Activated T-cell treated with anti-CD3 and anti-CD28 coated beads, Interleukin-2, amount 50 U/mL, for 1 hour (primary cell): ENCODE measurements around the gene CAND1.

ENCODE experiments used
- DNase-seq: peaks from one replicate; pipeline ENCODE4 v3.0.0-alpha.2; 2020

Gene CAND1

DNA sequence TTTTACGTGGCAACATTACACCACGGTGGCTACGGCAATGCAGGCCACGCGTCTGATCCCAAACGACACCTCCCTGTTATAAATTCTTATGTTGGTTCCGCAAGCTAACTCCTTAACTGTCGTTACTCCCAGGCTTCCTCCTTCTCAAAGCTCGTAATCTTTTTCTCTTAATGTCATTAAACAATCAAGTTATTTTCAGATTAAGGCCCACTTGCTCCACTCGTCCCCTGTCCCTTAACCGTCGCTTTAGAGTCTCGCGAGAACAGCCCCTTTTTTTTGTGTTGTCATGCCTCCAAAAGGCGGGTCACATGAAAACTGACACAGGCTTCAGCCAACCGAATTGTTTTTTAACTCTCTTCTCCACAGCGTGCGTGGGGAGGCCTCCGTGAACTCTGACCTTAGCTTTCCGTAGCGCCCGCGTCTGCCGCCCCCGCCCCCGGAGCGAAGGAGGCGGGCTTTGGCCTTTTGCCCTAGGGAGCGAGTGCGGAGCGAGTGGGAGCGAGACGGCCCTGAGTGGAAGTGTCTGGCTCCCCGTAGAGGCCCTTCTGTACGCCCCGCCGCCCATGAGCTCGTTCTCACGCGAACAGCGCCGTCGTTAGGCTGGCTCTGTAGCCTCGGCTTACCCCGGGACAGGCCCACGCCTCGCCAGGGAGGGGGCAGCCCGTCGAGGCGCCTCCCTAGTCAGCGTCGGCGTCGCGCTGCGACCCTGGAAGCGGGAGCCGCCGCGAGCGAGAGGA is at the start of gene CAND1:
CAND1 (plus strand) TSS at position 463 of the 737 bp plus-strand sequence. CDS start 360 bp downstream, outside the sequence.
- DNase-seq: peak; percentile 96

DNA sequence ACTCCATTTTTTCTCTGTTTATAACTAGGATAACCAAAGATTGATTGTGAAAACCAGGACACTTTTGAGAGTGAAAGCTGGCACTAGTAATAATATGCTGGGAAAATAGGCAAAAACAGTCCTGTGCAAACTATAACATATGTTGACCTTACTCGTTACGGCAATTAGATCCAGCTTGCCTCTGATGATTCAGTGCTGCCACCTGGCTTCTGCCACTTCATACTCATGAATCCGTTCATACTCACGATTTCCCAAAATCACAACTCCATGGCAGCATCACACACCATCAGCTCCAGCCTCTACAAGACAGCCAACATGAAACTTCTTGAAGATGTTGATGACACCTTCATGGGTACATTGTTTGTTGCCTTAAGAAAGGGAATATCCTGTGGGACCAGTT is 49.1 kb upstream of the CAND1 start:
- DNase-seq: no peak

DNA sequence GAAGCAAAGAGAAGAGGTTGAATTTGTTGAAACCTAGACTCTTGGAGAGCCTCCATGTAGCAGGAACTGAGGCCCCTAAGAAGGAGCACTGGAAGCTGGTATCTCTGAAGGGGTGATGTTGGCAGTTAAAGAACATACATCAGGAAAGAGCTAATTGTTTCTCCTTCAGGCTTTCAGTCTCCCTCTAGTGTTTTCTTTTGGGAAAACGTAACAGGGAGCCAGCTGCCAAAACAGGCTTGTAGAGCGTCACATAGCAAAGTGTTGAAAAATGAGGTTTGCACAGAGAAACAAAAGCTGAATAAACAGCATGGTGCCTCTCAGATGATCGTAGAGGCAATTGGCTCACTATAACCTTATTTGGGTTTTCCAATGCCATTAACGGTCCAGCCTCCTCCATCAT is 46.9 kb upstream of the CAND1 start:
- DNase-seq: no peak

DNA sequence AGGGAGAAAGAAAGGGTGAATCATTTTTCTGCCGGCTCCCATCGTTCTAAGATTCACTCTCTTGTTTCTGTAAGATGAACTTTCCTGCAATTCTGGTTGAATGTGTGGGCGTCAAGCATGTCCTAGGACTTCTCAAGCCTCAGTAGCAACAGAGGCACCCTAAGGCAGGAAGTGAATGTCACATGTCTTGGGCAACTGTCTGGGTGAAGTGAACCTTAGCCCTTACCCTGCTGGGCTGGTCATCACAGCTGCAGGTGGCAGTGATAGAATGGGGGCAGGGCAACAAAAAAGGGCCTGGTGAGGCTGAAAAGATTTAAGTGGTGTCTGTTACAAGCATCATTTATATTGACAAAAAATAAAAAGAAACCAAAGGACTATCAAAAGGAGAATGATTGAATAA is 45.9 kb upstream of the CAND1 start:
- no peak for DNase-seq

- no peak for DNase-seq
These were observed 31.9 kb upstream of the CAND1 start for GRCh38 chr12:67237231-67237630.

DNA sequence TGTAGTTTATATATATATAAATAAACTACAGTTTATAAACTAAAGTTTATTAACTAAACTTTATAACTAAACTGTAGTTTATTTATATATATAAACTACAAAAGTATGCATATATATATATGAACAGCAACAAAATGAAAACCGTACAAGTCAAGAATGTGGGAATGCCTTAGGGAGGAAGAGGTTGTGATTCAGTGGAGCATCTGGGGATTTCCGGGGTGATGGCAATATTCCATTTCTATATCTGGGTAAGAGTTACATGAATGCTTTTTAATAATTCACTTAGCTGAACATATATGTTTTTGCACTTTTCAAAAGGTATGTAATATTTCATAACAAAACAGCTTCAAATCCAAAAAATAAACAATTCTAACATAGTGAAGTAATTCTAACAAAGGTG is 30.1 kb upstream of the CAND1 start:
- DNase-seq: no peak

DNA sequence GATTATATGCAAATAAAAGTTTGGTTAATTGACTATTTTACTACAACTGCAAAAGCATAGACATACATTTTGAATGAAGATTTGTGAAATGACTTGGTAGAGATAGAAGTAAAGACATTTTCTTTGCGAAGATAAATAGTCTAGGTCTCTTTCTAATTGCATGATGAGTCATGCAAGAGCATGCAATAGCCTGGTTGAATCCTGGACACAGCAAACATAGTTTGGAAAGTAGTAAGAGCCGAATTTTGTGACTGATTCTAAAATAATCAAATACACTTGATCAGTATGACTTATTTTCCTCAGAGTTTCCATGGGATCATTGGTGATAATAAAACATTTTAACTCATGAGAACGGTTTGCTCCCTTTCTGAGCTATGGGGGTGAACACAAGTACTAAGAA is 27.7 kb upstream of the CAND1 start:
- no peak for DNase-seq

- no peak for DNase-seq
These were observed 25.9 kb upstream of the CAND1 start for GRCh38 chr12:67243260-67243659.

DNA sequence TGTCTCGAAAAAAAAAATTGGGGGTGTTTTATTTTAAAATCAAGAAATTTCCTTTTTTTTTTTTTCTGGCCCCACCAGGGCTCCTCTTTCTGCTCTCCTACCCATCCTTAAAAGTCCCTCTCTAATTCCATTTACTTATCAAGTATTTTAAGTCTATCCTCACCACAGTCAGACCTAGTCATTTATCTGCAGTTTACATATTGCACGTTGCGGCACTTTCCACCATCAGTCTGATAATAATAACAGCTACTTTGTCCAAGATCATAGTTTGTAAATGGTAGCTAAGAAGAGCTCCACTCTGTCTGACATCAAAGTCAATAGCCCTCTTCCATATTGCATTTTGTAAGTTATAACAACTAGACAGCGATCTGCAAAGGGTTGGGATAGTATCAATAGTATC is 23.6 kb upstream of the CAND1 start:
- no peak for DNase-seq

GRCh38 chr12:67251012-67251411 is 18.1 kb upstream of the CAND1 start:
- no peak for DNase-seq

- no peak for DNase-seq
These were observed 14.7 kb upstream of the CAND1 start for GRCh38 chr12:67254372-67255026.

- no peak for DNase-seq
These were observed 12.5 kb upstream of the CAND1 start for GRCh38 chr12:67256649-67257048.

DNA sequence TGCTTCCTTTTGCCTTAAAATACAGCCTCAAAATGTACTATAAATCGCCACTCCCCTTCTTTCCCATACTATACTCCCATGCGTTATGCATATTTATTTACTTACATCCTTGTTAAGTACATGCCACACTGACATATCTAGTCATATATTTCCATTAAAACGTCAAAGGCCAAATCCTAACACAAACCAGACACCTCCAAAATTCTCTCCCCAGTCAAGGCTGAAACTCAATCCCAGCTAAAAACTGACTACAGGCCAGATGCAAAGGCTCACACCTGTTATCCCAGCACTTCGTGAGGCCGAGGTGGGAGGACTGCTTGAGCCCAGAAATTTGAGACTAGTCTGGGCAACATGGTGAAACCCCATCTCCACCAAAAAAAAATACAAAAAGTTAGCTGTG is 5.7 kb upstream of the CAND1 start:
- DNase-seq: no peak

DNA sequence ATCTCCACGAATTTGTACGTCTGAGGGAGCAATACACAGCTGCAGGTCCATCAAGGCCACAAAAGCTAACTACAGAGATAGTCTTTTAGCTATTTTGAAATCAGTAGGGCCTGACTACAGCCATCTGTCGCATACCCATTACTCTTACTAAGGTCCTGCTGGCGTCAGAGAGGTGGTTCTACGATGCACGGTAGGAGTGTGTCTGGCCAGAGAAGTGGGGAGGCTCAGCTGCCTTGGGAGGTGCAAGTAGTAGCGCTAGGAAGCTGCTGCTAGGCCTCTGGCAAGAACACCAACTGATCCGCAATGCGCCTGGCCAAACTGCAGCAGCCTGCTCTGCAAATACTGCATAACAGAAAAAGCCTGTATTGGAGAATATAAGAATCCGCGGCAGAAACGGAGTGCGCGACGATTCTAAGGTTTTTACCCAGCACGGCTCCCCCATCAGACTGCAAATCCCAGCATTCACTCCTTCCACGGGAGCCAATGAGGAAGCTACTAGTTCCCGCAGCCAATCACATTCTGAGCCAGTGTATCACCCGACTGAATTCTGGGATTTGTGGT is 743 bp upstream of the CAND1 start:
- peak; percentile 73 for DNase-seq

DNA sequence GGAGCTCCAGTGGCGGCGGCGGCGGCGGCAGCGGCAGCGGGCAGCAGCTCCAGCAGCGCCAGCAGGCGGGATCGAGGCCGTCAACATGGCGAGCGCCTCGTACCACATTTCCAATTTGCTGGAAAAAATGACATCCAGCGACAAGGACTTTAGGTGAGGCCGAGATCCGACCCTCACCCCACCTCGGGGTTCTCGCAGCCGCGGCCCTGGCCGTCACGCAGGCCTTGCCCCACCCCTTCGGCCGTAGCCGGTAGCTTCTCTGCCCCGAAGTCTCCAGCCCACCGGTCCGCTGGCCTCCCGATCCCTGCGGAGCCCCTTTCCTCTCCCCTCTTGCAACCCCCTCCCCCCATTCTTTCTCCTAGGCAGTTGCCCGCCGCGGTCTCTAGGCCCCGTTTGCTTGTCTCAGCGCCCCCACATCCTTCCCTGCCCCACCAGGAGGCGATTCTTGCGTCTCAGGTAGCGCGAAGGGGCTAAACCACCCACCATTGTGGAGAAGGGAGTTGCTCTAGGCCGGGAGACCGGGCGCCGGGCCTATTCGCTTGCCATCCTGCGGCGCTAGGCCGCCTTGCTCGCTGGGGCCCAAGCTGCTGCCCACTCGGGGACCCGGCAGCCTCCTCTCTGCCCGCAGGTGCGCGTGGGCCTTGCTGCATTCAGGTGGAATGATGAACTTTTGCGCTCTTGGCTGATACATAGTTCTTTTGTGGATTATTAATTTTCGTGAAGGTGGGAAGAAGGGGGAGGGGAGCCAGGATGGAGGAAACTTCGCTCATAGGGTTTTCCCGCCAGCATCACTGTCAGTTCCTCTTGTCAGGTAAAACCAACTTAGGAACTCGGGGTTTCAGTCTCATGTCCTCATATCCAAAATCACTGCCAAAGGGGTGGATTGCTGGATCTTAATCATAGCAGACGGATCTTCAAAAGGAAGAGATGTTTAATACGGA is 745 bp downstream of the CAND1 start:
- DNase-seq: peak; percentile 66

- no peak for DNase-seq
These were observed 1.5 kb downstream of the CAND1 start for GRCh38 chr12:67270622-67271021.

DNA sequence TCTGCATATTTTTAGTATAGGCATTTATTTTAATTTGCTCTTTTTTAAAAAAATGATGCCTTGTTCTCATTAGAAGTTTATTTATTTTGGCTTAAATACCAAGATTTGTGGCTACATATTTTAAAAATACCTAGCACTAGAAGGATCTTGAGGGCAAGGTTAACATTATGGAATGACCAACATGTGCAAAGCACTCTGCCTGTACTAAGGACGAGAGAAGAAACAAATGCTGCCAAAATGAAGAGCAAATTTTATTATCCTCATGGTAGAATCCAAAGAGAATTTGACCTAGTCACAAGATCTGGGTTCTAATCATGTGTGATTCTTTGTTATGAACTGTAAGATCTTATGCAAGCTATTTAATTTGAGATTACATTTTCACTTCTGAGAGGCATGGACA is 2.8 kb downstream of the CAND1 start:
- no peak for DNase-seq

DNA sequence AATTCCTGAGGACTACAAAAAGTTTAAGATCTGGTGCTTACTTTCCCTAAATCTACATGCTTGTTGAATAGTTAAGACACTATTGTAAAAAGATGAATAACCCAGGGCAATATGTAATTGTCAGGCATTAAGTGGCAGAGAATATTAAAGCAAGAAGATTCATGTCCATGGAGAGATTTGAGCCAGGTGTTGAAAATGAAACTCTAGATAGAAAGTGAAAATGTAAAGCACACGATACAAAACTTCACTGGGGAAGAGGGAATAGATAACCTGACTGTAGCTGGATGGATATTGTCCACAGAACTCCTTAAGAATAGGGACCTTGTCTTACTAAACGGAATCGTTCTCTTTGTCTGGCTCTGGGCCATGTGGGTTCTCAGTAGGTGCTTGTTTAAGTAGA is 5.0 kb downstream of the CAND1 start:
- DNase-seq: no peak

GRCh38 chr12:67275380-67275913 is 6.3 kb downstream of the CAND1 start:
- DNase-seq: no peak

- DNase-seq: no peak
These were observed 7.3 kb downstream of the CAND1 start for GRCh38 chr12:67276421-67276820.

DNA sequence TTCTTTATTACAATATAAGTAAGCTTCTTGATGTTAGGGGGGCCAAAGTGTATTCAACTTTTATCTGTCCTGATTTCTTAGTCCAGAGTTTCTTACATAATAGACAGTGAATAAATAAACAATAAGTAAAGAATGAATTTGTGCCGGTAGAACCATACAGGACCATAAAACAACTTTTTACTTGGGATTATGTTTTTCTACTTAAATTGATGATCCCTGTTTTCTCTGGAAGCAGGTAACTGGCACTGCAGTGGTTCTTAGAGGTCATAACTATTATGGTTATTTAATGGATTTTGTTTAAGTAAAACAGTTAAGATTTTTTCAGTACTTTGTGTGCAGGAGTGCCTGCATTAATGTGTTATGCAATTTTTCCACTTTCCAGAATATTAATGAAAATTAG is 10.5 kb downstream of the CAND1 start:
- DNase-seq: no peak

- no peak for DNase-seq
These were observed 10.9 kb downstream of the CAND1 start for GRCh38 chr12:67280088-67280487.

DNA sequence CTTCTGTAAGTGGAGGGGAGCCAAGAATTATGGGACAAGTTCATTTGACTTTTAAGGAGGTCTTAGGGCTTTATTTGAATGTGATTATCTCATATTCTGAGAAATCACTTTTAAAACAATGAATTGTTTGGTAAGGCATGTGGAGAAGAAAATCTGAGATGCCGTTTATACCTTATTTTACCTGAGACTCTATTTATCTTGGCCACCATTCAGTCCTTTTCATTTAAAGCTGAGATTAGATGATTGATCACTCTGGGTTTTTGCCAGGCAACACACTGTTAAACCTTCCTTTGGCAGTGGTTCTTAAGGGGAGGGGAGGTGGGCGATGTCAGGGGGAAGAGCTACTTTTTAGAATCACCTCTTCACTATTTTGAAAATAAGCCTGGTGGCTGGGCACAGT is 11.4 kb downstream of the CAND1 start:
- DNase-seq: no peak
